ENCODE measurements around the gene FAM193B.
"Not testable (repeated sequence)": the region's sequence is repeated elsewhere in the genome, so short reads cannot be mapped to it uniquely, and the experiment has no call there.

GRCh38 chr5:177559446-177559941 lies 5.1 kb upstream of the FAM193B start:
- not testable (repeated sequence) for TF ChIP-seq POLR2A, POLR2AphosphoS5 (IDR thresholded peaks at IDR 0.05; ENCODE audit: low read depth, low read length)
